H1 (cell line): ENCODE results near the gene RNF141. TPM values are rescaled to one million over a fixed set of nuclear protein-coding genes. Genes with fewer than 3 reads are reported as not detected.

Experiments used
- CTCF ChIA-PET: fragments of 300-600 bp; sonication (Branson Sonifier 250); formaldehyde crosslinking; loops from one replicate; lab custom pipeline; 2021; ENCODE audit not compliant: partially characterized antibody; lab: Charles Lee
- POLR2A ChIA-PET: fragments of 300-600 bp; sonication (Branson Sonifier 250); formaldehyde crosslinking; loops from one replicate; lab custom pipeline; 2021; ENCODE audit warnings: inconsistent platforms; ENCODE audit not compliant: partially characterized antibody; lab: Charles Lee
- DNase-seq, 2 experiments: peaks; one replicate each; pipeline versions ENCODE4 v3.0.0 to v3.0.0-alpha.2; 2010 to 2022; ENCODE audit warnings: low spot score in 2 of 2, low read depth in 1 of 2, mixed read lengths in 1 of 2
- FAIRE-seq: peaks from 2 replicates; lab custom pipeline; 2011; peaks lifted over from hg19 to GRCh38; lab: Jason Lieb, UNC
- H2AFZ ChIP-seq: 2 replicates; pipeline ENCODE4 v1.8.1; 2012; ENCODE audit warnings: low read length, inconsistent platforms
- H2AK5ac ChIP-seq: 2 replicates; pipeline ENCODE4 v1.6.1; 2013; ENCODE audit warnings: low read depth, low read length
- H2BK120ac ChIP-seq: replicated peaks from 2 replicates; pipeline ENCODE3; 2013; ENCODE audit warnings: low read depth, low read length, inconsistent platforms
- H2BK12ac ChIP-seq: 2 replicates; pipeline ENCODE4 v1.6.1; 2013; ENCODE audit warnings: low read depth, low read length
- H2BK15ac ChIP-seq: 2 replicates; pipeline ENCODE4 v1.6.1; 2013; ENCODE audit warnings: low read length
- H2BK20ac ChIP-seq: 2 replicates; pipeline ENCODE4 v1.6.1; 2013; ENCODE audit warnings: low read length
- H2BK5ac ChIP-seq: 2 replicates; pipeline ENCODE4 v1.6.1; 2013; ENCODE audit warnings: low read depth, low read length
- H3K14ac ChIP-seq: 2 replicates; pipeline ENCODE4 v1.6.1; 2013; ENCODE audit warnings: inconsistent platforms; ENCODE audit not compliant: insufficient read length
- H3K18ac ChIP-seq: 2 replicates; pipeline ENCODE4 v1.6.1; 2013; ENCODE audit warnings: low read length; ENCODE audit errors: extremely low read depth
- H3K23ac ChIP-seq: 2 replicates; pipeline ENCODE4 v1.6.1; 2013; ENCODE audit warnings: inconsistent platforms; ENCODE audit not compliant: insufficient read length
- H3K23me2 ChIP-seq: 2 replicates; pipeline ENCODE4 v1.6.1; 2013; ENCODE audit warnings: low read depth, low read length
- H3K27ac ChIP-seq: 2 replicates; pipeline ENCODE4 v1.6.1; 2011; ENCODE audit warnings: low read depth, low read length, inconsistent platforms
- H3K27me3 ChIP-seq, 4 experiments: replicated peaks in 1 of 4; 1 replicate in 1 of 4; 2 replicates in 3 of 4; pipeline versions ENCODE4 v1.6.1 to v1.8.1; 2011 to 2013; ENCODE audit warnings: low read length in 3 of 4, mild to moderate bottlenecking in 3 of 4, inconsistent platforms in 2 of 4, mixed read lengths in 2 of 4, moderate library complexity in 1 of 4; ENCODE audit not compliant: control insufficient read depth in 3 of 4, insufficient read depth in 3 of 4; ENCODE audit errors: extremely low read depth in 1 of 4
- H3K36me3 ChIP-seq, 4 experiments: 2 replicates each; pipeline versions ENCODE4 v1.6.1 to v1.8.1; 2011 to 2013; ENCODE audit warnings: mild to moderate bottlenecking in 4 of 4, low read length in 3 of 4, moderate library complexity in 2 of 4, control low read depth in 1 of 4, inconsistent platforms in 1 of 4; ENCODE audit not compliant: insufficient read depth in 4 of 4, control insufficient read depth in 2 of 4
- H3K4ac ChIP-seq: replicated peaks from 2 replicates; pipeline ENCODE3; 2013; ENCODE audit warnings: low read length, low read depth, mixed read lengths, inconsistent platforms; ENCODE audit not compliant: insufficient read length
- H3K4me1 ChIP-seq, 4 experiments: replicated peaks in 1 of 4; 1 replicate in 1 of 4; 2 replicates in 3 of 4; pipeline versions ENCODE4 v1.6.1 to v1.8.1; 2011 to 2013; ENCODE audit warnings: low read length in 3 of 4, inconsistent platforms in 2 of 4, mixed read lengths in 1 of 4; ENCODE audit not compliant: insufficient read depth in 4 of 4, control insufficient read depth in 3 of 4
- H3K4me2 ChIP-seq, 2 experiments: 2 replicates each; pipeline versions ENCODE4 v1.6.1 to v1.8.1; 2011 to 2013; ENCODE audit warnings: low read depth in 2 of 2, low read length in 2 of 2, control low read depth in 1 of 2, inconsistent platforms in 1 of 2, mild to moderate bottlenecking in 1 of 2; ENCODE audit not compliant: insufficient read depth in 1 of 2
- H3K4me3 ChIP-seq, 4 experiments: fragments of 200-600, 300-600 bp in 1 of 4; sonication (generic), shearing (Covaris generic), sonication (Bioruptor Twin) in 1 of 4; 2 replicates each; pipeline versions ENCODE4 v1.5.1 to v1.8.1; 2011 to 2016; ENCODE audit warnings: low read length in 4 of 4, low read depth in 3 of 4, control low read depth in 2 of 4, inconsistent platforms in 2 of 4, mild to moderate bottlenecking in 2 of 4, mixed read lengths in 1 of 4, moderate library complexity in 1 of 4; ENCODE audit not compliant: insufficient read depth in 2 of 4; ENCODE audit errors: extremely low read depth in 1 of 4
- H3K56ac ChIP-seq: replicated peaks from 2 replicates; pipeline ENCODE3; 2013; ENCODE audit warnings: low read depth, mild to moderate bottlenecking, mixed read lengths, low read length, inconsistent platforms; ENCODE audit not compliant: insufficient read length
- H3K79me1 ChIP-seq: 2 replicates; pipeline ENCODE4 v1.6.1; 2013; ENCODE audit warnings: low read depth, low read length, control low read depth
- H3K79me2 ChIP-seq, 2 experiments: 2 replicates each; pipeline versions ENCODE4 v1.6.1 to v1.8.1; 2012 to 2013; ENCODE audit warnings: low read length in 2 of 2, mild to moderate bottlenecking in 2 of 2, inconsistent platforms in 1 of 2; ENCODE audit not compliant: insufficient read depth in 2 of 2, control insufficient read depth in 1 of 2
- H3K9ac ChIP-seq, 4 experiments: replicated peaks in 1 of 4; 1 replicate in 1 of 4; 2 replicates in 3 of 4; pipeline versions ENCODE4 v1.6.1 to v1.8.1; 2011 to 2013; ENCODE audit warnings: low read depth in 3 of 4, low read length in 3 of 4, control low read depth in 2 of 4, mild to moderate bottlenecking in 2 of 4, moderate library complexity in 2 of 4, inconsistent platforms in 1 of 4; ENCODE audit errors: extremely low read depth in 1 of 4
- H3K9me3 ChIP-seq, 2 experiments: 2 replicates each; pipeline versions ENCODE4 v1.6.1 to v1.8.1; 2012 to 2013; ENCODE audit warnings: mild to moderate bottlenecking in 2 of 2, moderate library complexity in 2 of 2, control low read depth in 1 of 2, inconsistent platforms in 1 of 2, low read depth in 1 of 2, low read length in 1 of 2, mixed read lengths in 1 of 2; ENCODE audit not compliant: insufficient read depth in 2 of 2
- H4K20me1 ChIP-seq, 2 experiments: replicated peaks in 1 of 2; 2 replicates each; pipeline versions ENCODE3 to v1.8.1; 2011 to 2013; ENCODE audit warnings: inconsistent platforms in 2 of 2, low read length in 2 of 2, mild to moderate bottlenecking in 1 of 2; ENCODE audit not compliant: insufficient read depth in 2 of 2, control insufficient read depth in 1 of 2
- H4K5ac ChIP-seq: 2 replicates; pipeline ENCODE4 v1.6.1; 2013; ENCODE audit warnings: low read length, low read depth, mixed read lengths, inconsistent platforms; ENCODE audit not compliant: insufficient read length
- H4K8ac ChIP-seq: 2 replicates; pipeline ENCODE4 v1.8.0; 2013; ENCODE audit warnings: mild to moderate bottlenecking, moderate library complexity, low read length, inconsistent platforms; ENCODE audit not compliant: insufficient read depth; ENCODE audit errors: extremely low read depth
- H4K91ac ChIP-seq: replicated peaks from 2 replicates; pipeline ENCODE3; 2013; ENCODE audit warnings: low read length, mixed read lengths, inconsistent platforms; ENCODE audit not compliant: insufficient read length
- CHD1 ChIP-seq: IDR thresholded peaks from 2 replicates; pipeline ENCODE4 v1.6.1; 2012; ENCODE audit warnings: low read depth, low read length, improper control_type of control experiment
- CREB1 ChIP-seq: IDR thresholded peaks from 2 replicates; pipeline ENCODE4 v1.6.1; 2012; ENCODE audit warnings: inconsistent platforms
- CTBP2 ChIP-seq: IDR thresholded peaks from 2 replicates; pipeline ENCODE4 v1.7.0; 2011; ENCODE audit warnings: borderline replicate concordance, mild to moderate bottlenecking, moderate library complexity, mixed read lengths, low read length; ENCODE audit not compliant: insufficient read depth, insufficient read length
- EZH2 ChIP-seq: fragments of 200-600 bp; sonication (generic); IDR thresholded peaks from 2 replicates; pipeline ENCODE4 v1.7.1; 2012; ENCODE audit warnings: low read depth, mild to moderate bottlenecking, moderate library complexity, low read length, inconsistent platforms; ENCODE audit not compliant: severe bottlenecking
- RBBP5 ChIP-seq: IDR thresholded peaks from 2 replicates; pipeline ENCODE4 v1.7.1; 2012; ENCODE audit warnings: low read depth, mild to moderate bottlenecking, inconsistent platforms, low read length, moderate library complexity, borderline replicate concordance
- SIN3A ChIP-seq, 2 experiments: IDR thresholded peaks in 1 of 2; conservative IDR thresholded peaks in 1 of 2; 2 replicates each; pipeline ENCODE4 v1.6.1; 2011 to 2012; ENCODE audit warnings: low read length in 2 of 2, improper control_type of control experiment in 1 of 2, low read depth in 1 of 2, mild to moderate bottlenecking in 1 of 2
- SP1 ChIP-seq: IDR thresholded peaks from 2 replicates; pipeline ENCODE4 v1.6.1; 2011; ENCODE audit warnings: low read depth, low read length
- SRF ChIP-seq: IDR thresholded peaks from 2 replicates; pipeline ENCODE4 v1.6.1; 2011; ENCODE audit warnings: mild to moderate bottlenecking, low read depth, low read length, moderate library complexity
- SUZ12 ChIP-seq: fragments of 200-600 bp; sonication (generic); IDR thresholded peaks from 2 replicates; pipeline ENCODE4 v1.6.1; 2012; ENCODE audit warnings: mild to moderate bottlenecking, inconsistent platforms, low read length, moderate library complexity, mixed read lengths
- TAF7 ChIP-seq: optimal IDR thresholded peaks from 2 replicates; pipeline ENCODE3; 2011; ENCODE audit warnings: low read depth, mild to moderate bottlenecking, inconsistent platforms, low read length, moderate library complexity, borderline replicate concordance
- TCF12 ChIP-seq: IDR thresholded peaks from 2 replicates; pipeline ENCODE4 v1.6.1; 2011; ENCODE audit warnings: low read depth, mild to moderate bottlenecking, low read length
- WGBS, 2 experiments: shearing (Covaris generic) in 1 of 2; methylation state at CpG; one replicate each; pipeline versions ENCODE4 v1.1.6 to v1.1.7; 2013 to 2015; ENCODE audit warnings: low lambda C conversion rate in 2 of 2, mixed read lengths in 2 of 2, inconsistent platforms in 1 of 2, low coverage in 1 of 2, missing lambda C conversion rate in 1 of 2; ENCODE audit not compliant: insufficient replicate concordance in 2 of 2, insufficient coverage in 1 of 2, insufficient read length in 1 of 2; ENCODE audit errors: extremely low coverage in 1 of 2, missing lambda C conversion rate in 1 of 2; 5-methylcytosine and 5-hydroxymethylcytosine counted together
- polyA plus RNA-seq, 7 experiments: library from polyadenylated mRNA; depleted of rRNA in 3 of 7; stranded (reverse) in 5 of 7; unstranded in 2 of 7; fragments of >200 nt in 5 of 7; fragments of 200-250 nt in 2 of 7; gene quantifications; 1 replicate in 5 of 7; 2 replicates in 1 of 7; 4 replicates in 1 of 7; pipeline versions ENCODE4 v1.2.1 to v1.2.3, GENCODE V29; 2011 to 2013; ENCODE audit warnings: missing spikeins in 2 of 7, mixed read lengths in 2 of 7
- total RNA-seq: library from RNA; stranded (reverse); fragmentation: NEBNext Ultra II Directional; extraction: Animal tissue kit (Norgen Biotek cat#: 25700); gene quantifications from 2 replicates; pipeline ENCODE4 v1.2.1, GENCODE V29; 2021
- TF ChIP-seq, protein P1 (sequence below): IDR thresholded peaks from 2 replicates; pipeline ENCODE4 v1.6.1; 2011; ENCODE audit warnings: low read depth, mild to moderate bottlenecking, low read length; ENCODE audit not compliant: insufficient read depth
- TF ChIP-seq, protein P2 (sequence below): IDR thresholded peaks from 2 replicates; pipeline ENCODE4 v1.6.1; 2011; ENCODE audit warnings: low read length, improper control_type of control experiment

The RNF141 gene
- total and polyA plus RNA-seq, 2 of the 8 experiments (the other 6 are each of a cell fraction or from before 2014, with no cell fraction given): 8.5 to 22.8 TPM

DNA sequence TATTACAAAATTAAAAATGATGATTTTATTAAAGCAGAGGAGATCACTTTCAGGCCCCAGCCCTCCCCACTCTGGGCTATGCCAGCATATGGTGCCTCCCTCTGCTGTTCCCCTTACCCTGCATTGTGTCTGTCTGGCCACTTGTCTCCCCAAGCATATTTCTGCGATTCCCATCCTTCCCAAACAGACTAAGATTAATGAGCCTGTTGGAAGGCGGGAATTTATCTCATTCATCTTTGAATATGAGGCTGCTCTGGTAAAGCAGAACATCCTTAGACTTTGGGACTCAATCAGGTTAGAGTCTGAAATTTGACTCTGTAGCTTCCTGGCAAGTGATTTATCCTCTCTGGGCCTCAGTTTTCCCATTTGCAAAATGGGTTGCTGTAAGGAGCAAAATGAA lies 60.2 kb downstream of the RNF141 start:
- H2BK120ac ChIP-seq: no peak overlapping the region
- 90% methylated on average over 2 of the region's 2 CpGs; no CpG with 5 or more reads in 1 of the 2 experiments for WGBS, 2 experiments
- H2AK5ac ChIP-seq: no peak overlapping the region
- no peak overlapping the region for H3K4ac ChIP-seq
- H3K18ac ChIP-seq: no peak overlapping the region
- no peak overlapping the region for H2BK15ac ChIP-seq
- no peak overlapping the region for H3K23ac ChIP-seq
- H2BK20ac ChIP-seq: no peak overlapping the region
- H3K9ac ChIP-seq: no peak overlapping the region
- no peaks in the 10 kb centered on the region for H3K79me1 ChIP-seq
- no peak overlapping the region for H3K14ac ChIP-seq
- H3K4me2 ChIP-seq: no peak overlapping the region
- H3K27ac ChIP-seq: no peak overlapping the region
- ChIA-PET CTCF (interaction anchor here (1.9 to 2.3 kb wide), 2 partner anchors 18 to 29 kb away, joined by 5 to 8 read pairs; no protein-coding TSS in a partner anchor), POLR2A (no interaction called here)
- no peaks in the 10 kb centered on the region for H3K36me3 ChIP-seq
- no peak overlapping the region for H4K5ac ChIP-seq
- no peaks in the 10 kb centered on the region for H3K79me2 ChIP-seq
- H3K27me3 ChIP-seq: no peaks in the 10 kb centered on the region
- H3K56ac ChIP-seq: no peak overlapping the region
- peaks cover 0 to 2% of the 10 kb centered on the region in 2 experiments for H4K20me1 ChIP-seq
- FAIRE-seq (no peak), DNase-seq (no peak)
- no peak overlapping the region for H2BK5ac ChIP-seq
- H2AFZ ChIP-seq: no peak overlapping the region
- H2BK12ac ChIP-seq: no peak overlapping the region
- H3K23me2 ChIP-seq: no peaks in the 10 kb centered on the region
- no peak overlapping the region for H4K91ac ChIP-seq
- H4K8ac ChIP-seq: no peak overlapping the region
- H3K9me3 ChIP-seq: no peaks in the 10 kb centered on the region
- no peak overlapping the region for H3K4me3 ChIP-seq
- no peaks in the 10 kb centered on the region for H3K4me1 ChIP-seq
- no peak for TF ChIP-seq TCF12
- TF ChIP-seq EZH2: no peak
- no peak for TF ChIP-seq CHD1
- no peak for TF ChIP-seq SIN3A (conservative IDR thresholded peaks at IDR 0.05 in 1 of 2, IDR thresholded peaks at IDR 0.05 in 1 of 2; ENCODE audit: low read depth in 1 of 2, low read length in 2 of 2)
- no peak for TF ChIP-seq SRF
- no peak for TF ChIP-seq SUZ12
- TF ChIP-seq SP1: no peak
- TF ChIP-seq, protein P1, sequence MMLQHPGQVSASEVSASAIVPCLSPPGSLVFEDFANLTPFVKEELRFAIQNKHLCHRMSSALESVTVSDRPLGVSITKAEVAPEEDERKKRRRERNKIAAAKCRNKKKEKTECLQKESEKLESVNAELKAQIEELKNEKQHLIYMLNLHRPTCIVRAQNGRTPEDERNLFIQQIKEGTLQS: no peak
- TF ChIP-seq CTBP2: no peak
- TF ChIP-seq CREB1: no peak
- no peak for TF ChIP-seq TAF7
- TF ChIP-seq RBBP5: no peak
- TF ChIP-seq, protein P2, sequence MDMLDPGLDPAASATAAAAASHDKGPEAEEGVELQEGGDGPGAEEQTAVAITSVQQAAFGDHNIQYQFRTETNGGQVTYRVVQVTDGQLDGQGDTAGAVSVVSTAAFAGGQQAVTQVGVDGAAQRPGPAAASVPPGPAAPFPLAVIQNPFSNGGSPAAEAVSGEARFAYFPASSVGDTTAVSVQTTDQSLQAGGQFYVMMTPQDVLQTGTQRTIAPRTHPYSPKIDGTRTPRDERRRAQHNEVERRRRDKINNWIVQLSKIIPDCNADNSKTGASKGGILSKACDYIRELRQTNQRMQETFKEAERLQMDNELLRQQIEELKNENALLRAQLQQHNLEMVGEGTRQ: no peak
